PC-9 (cell line): ENCODE results near the gene CDH18.

Source experiments
- CTCF ChIP-seq: fragments of 200-600 bp; sonication (generic); conservative IDR thresholded peaks from 2 replicates; pipeline ENCODE4 v1.6.1; 2017; ENCODE audit warnings: mixed run types, antibody characterized with exemption, mild to moderate bottlenecking, moderate library complexity
- EZH2 ChIP-seq: fragments of 200-600 bp; sonication (generic); IDR thresholded peaks from 2 replicates; pipeline ENCODE4 v1.8.0; 2017; ENCODE audit warnings: antibody characterized with exemption, low read depth

GRCh38 chr5:19565466-19565865, 422.5 kb downstream of the CDH18 start:
- no peak for TF ChIP-seq CTCF
- TF ChIP-seq EZH2: no peak
